Suppressor macrophage treated with lipopolysaccharide for 4 hours (primary cell): ENCODE data around the gene RADIL.
A peak's percentile ranks its signal among the peaks of the same experiment; 100 is the strongest.
"Not testable (repeated sequence)": the region's sequence is repeated elsewhere in the genome, so short reads cannot be mapped to it uniquely, and the experiment has no call there.

Experiments used
- DNase-seq: peaks from one replicate; pipeline ENCODE4 v3.0.0-alpha.2; 2020

The RADIL gene

GRCh38 chr7:4883372-4884144 is at the start of gene RADIL:
Gene RADIL, minus strand, starts transcription at chr7:4883716. Its CDS starts 5,577 bp downstream, at chr7:4878139.
- DNase-seq: peak; percentile 86

- no peak for DNase-seq
Observed at GRCh38 chr7:4931943-4932342, 48.4 kb upstream of the RADIL start.

GRCh38 chr7:4929005-4929404 is 45.5 kb upstream of the RADIL start:
- no peak for DNase-seq

- DNase-seq: no peak
Observed at GRCh38 chr7:4928445-4928844, 44.9 kb upstream of the RADIL start.

GRCh38 chr7:4919969-4920766 is 36.7 kb upstream of the RADIL start:
- no peak for DNase-seq

- no peak for DNase-seq
Observed at GRCh38 chr7:4916113-4916512, 32.6 kb upstream of the RADIL start.

GRCh38 chr7:4911111-4911828 is 27.8 kb upstream of the RADIL start:
- no peak for DNase-seq

- DNase-seq: no peak
Observed at GRCh38 chr7:4906682-4907081, 23.2 kb upstream of the RADIL start.

GRCh38 chr7:4905171-4905570 is 21.7 kb upstream of the RADIL start:
- no peak for DNase-seq

- no peak for DNase-seq
Observed at GRCh38 chr7:4904346-4904745, 20.8 kb upstream of the RADIL start.

- DNase-seq: no peak
Observed at GRCh38 chr7:4895766-4896165, 12.2 kb upstream of the RADIL start.

GRCh38 chr7:4894482-4894881 is 11.0 kb upstream of the RADIL start:
- DNase-seq: no peak

GRCh38 chr7:4893929-4894475 is 10.5 kb upstream of the RADIL start:
- DNase-seq: no peak

GRCh38 chr7:4893188-4893587 is 9.7 kb upstream of the RADIL start:
- not testable (repeated sequence) for DNase-seq

GRCh38 chr7:4891522-4891921 is 8.0 kb upstream of the RADIL start:
- not testable (repeated sequence) for DNase-seq

GRCh38 chr7:4889682-4890081 is 6.2 kb upstream of the RADIL start:
- no peak for DNase-seq

- no peak for DNase-seq
Observed at GRCh38 chr7:4888161-4888560, 4.6 kb upstream of the RADIL start.

- no peak for DNase-seq
Observed at GRCh38 chr7:4886671-4887070, 3.2 kb upstream of the RADIL start.

GRCh38 chr7:4885317-4885807 is 1.8 kb upstream of the RADIL start:
- DNase-seq: no peak

GRCh38 chr7:4884164-4884563 is 648 bp upstream of the RADIL start:
- DNase-seq: no peak

GRCh38 chr7:4883033-4883371 is 514 bp downstream of the RADIL start:
- no peak for DNase-seq

GRCh38 chr7:4882169-4883032 is 1.1 kb downstream of the RADIL start:
- peak; percentile 7 for DNase-seq
